ENCODE data around the gene BAIAP2.

DNA sequence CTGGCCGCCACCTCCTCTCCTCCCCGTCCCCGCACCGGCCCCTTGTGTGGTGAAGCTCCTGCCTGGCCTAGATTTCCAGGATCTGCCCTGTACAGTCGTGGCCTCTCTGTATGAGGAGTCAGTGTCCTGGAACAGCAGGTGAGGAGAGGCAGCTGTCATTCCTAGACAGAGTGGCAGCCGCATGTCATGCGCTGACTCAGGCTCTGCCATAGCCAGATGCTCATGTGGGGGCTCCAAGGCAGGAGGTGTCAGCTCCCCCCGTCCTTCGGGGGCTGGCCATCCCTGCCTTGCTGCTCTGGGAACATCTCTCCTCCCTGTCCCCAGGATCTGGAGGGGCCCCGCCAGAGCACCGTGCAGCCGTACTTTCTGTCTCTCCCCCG, 60.4 kb downstream of the BAIAP2 start:
- TF ChIP-seq POLR2A (IDR thresholded peaks at IDR 0.05) (no peak), POLR2AphosphoS5 (IDR thresholded peaks at IDR 0.05) (no peak)

Measured in breast epithelium (tissue), 3 donors.